ENCODE results near the gene VGLL4.
A peak's percentile ranks its signal among the peaks of the same experiment; 100 is the strongest.

VGLL4 gene

DNA sequence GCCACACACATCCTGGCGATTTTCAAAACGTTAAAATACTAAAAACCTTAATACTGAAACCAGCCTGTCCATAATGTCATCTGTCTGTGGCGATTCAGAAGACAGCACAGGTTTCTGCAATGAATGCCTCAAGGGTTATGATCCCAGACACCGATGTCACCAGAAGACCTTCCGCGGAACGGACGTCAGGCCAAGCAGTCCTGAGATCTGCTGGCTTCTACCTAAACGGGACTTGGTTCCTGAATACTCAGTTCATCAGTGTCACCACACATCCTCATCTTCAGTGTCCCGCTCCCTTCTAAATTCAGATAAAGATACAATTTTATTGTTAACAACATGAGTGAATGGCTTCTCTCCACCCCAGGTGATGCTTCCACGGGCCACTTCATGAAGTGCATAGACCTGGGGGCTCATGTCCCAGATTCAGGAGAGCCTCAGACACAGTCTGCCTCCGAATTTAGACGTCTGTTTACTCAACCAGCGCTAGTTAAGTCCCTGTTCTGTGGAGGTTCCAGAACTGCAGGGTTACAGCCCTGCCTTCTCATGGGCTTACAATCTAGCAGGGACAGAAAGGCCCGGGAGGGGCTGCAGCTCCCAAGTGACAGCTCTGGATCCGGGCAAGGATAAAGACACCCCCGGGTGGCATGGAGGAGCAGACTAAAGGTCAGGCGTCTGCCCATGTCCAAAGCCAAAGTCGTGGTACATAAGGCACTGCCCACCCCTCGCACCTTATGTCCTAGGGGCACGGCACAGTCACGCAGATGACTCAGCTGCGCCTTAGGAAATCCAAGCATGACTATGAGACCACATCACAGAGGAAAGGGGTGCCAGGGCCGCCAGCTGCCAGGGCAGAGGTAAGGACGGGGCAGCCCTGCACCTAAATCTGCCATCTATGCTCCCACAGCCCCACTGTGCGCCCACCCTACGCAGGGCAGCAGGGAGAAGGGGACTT is 75.9 kb downstream of the VGLL4 start:
- Histone ChIP-seq H3K79me2 (ENCODE audit: insufficient read depth, low read length) (peaks cover 99% of the 10 kb centered on the region), H3K27ac (ENCODE audit: low read length) (no peak overlapping the region), H3K27me3 (ENCODE audit: insufficient read depth, low read length, poor library complexity) (no peaks in the 10 kb centered on the region), H3K36me3 (ENCODE audit: insufficient read depth, low read length) (peaks cover 93% of the 10 kb centered on the region), H2AFZ (ENCODE audit: low read depth, low read length) (no peak overlapping the region), H3K4me2 (ENCODE audit: insufficient read depth, low read length) (no peak overlapping the region), H3K9ac (ENCODE audit: low read depth, low read length) (no peak overlapping the region), H3K4me3 (ENCODE audit: low read depth in 1 of 2, low read length in 2 of 2) (no peak overlapping the region), H3K9me3 (ENCODE audit: insufficient read depth, low read length, severe bottlenecking) (no peaks in the 10 kb centered on the region), H4K20me1 (ENCODE audit: insufficient read depth, low read length) (peaks cover 95% of the 10 kb centered on the region), H3K4me1 (ENCODE audit: insufficient read depth, low read length) (no peaks in the 10 kb centered on the region)
- TF ChIP-seq CTCF (IDR thresholded peaks at IDR 0.05; ENCODE audit: borderline replicate concordance, extremely low read depth, low read length, poor library complexity, severe bottlenecking) = no peak
- no peak for TF ChIP-seq EZH2 (IDR thresholded peaks at IDR 0.05; ENCODE audit: borderline replicate concordance, low read depth, low read length, severe bottlenecking)
- DNase-seq (no peak), ATAC-seq (ENCODE audit: insufficient read depth, low read depth) (no peak)

DNA sequence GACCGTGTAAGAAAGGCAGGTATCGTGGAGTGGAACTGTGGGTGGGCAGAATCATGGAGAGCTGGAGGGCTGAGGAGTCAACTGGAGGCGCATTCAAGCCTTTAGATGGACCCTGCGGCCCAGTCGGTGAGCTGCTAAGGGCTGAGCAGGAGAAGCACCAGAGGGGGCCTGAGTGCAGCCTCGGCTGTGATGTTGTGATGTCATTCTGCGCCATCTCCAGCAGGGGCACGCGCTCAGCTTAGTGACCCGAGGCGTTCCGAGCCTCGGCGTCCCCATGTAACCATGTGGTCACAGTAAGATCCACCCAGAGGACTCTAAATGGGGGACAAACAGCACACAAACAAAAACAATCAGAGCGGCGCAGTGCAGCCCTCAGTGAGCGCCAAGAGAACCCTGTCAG is 76.8 kb downstream of the VGLL4 start:
- no peak for DNase-seq
- Histone ChIP-seq H3K27me3 (ENCODE audit: insufficient read depth, low read length, poor library complexity) (no peaks in the 10 kb centered on the region), H3K79me2 (ENCODE audit: insufficient read depth, low read length) (peaks cover 98% of the 10 kb centered on the region), H3K4me3 (ENCODE audit: low read depth in 1 of 2, low read length in 2 of 2) (no peak overlapping the region), H3K27ac (ENCODE audit: low read length) (no peak overlapping the region), H4K20me1 (ENCODE audit: insufficient read depth, low read length) (peaks cover 96% of the 10 kb centered on the region), H3K9me3 (ENCODE audit: insufficient read depth, low read length, severe bottlenecking) (no peaks in the 10 kb centered on the region), H3K4me2 (ENCODE audit: insufficient read depth, low read length) (no peak overlapping the region), H2AFZ (ENCODE audit: low read depth, low read length) (no peak overlapping the region), H3K36me3 (ENCODE audit: insufficient read depth, low read length) (peaks cover 93% of the 10 kb centered on the region), H3K9ac (ENCODE audit: low read depth, low read length) (no peak overlapping the region), H3K4me1 (ENCODE audit: insufficient read depth, low read length) (no peaks in the 10 kb centered on the region)
- TF ChIP-seq EZH2 (IDR thresholded peaks at IDR 0.05; ENCODE audit: borderline replicate concordance, low read depth, low read length, severe bottlenecking) (no peak), CTCF (IDR thresholded peaks at IDR 0.05; ENCODE audit: borderline replicate concordance, extremely low read depth, low read length, poor library complexity, severe bottlenecking) (peak; percentile 21)
- no peak for ATAC-seq (ENCODE audit: insufficient read depth, low read depth)

DNA sequence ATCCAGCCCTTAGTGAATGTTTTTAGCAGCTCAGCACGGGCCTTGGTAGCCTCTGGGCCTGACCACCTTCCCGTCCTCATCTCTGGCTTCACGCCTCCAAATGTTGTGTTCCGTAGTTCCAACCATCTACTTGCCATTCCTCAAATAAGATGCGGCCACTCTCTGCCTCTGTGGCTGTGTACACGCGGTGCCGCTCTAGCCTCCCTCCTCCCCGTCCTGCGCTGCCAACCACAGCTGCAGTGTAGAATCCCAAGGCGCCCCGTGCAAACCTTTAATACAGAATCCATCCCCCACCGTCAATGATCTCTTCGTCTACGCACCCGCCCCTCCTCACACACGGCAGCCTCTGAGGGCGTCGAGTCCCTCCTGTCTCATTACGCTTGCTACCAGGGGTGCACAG is 77.2 kb downstream of the VGLL4 start:
- Histone ChIP-seq H3K4me2 (ENCODE audit: insufficient read depth, low read length) (no peak overlapping the region), H2AFZ (ENCODE audit: low read depth, low read length) (no peak overlapping the region), H3K27me3 (ENCODE audit: insufficient read depth, low read length, poor library complexity) (no peaks in the 10 kb centered on the region), H3K27ac (ENCODE audit: low read length) (no peak overlapping the region), H3K79me2 (ENCODE audit: insufficient read depth, low read length) (peaks cover 96% of the 10 kb centered on the region), H3K4me3 (ENCODE audit: low read depth in 1 of 2, low read length in 2 of 2) (no peak overlapping the region), H4K20me1 (ENCODE audit: insufficient read depth, low read length) (peaks cover 96% of the 10 kb centered on the region), H3K4me1 (ENCODE audit: insufficient read depth, low read length) (no peaks in the 10 kb centered on the region), H3K36me3 (ENCODE audit: insufficient read depth, low read length) (peaks cover 93% of the 10 kb centered on the region), H3K9me3 (ENCODE audit: insufficient read depth, low read length, severe bottlenecking) (no peaks in the 10 kb centered on the region), H3K9ac (ENCODE audit: low read depth, low read length) (no peak overlapping the region)
- ATAC-seq (ENCODE audit: insufficient read depth, low read depth) (no peak), DNase-seq (no peak)
- no peak for TF ChIP-seq EZH2 (IDR thresholded peaks at IDR 0.05; ENCODE audit: borderline replicate concordance, low read depth, low read length, severe bottlenecking)
- no peak for TF ChIP-seq CTCF (IDR thresholded peaks at IDR 0.05; ENCODE audit: borderline replicate concordance, extremely low read depth, low read length, poor library complexity, severe bottlenecking)
